Activated CD8-positive, alpha-beta memory T cell treated with anti-CD3 and anti-CD28 coated beads, Interleukin-2, amount 10 ng/mL, durations not matched to agents 7 days and 5 days (primary cell): ENCODE results near the gene DACT2. TPM values are rescaled to one million over a fixed set of nuclear protein-coding genes. Genes with fewer than 3 reads are reported as not detected.
"Not testable (repeated sequence)": the region's sequence is repeated elsewhere in the genome, so short reads cannot be mapped to it uniquely, and the experiment has no call there.

Experiments
- ATAC-seq: fragments of 150-1000 bp; cut with Tn5 transposase; one replicate; pipeline ENCODE4 v1.10.0; 2021; ENCODE audit warnings: moderate library complexity
- CTCF ChIA-PET: fragments of 350-600 bp; sonication (Branson Sonifier 250); formaldehyde crosslinking; loops from one replicate; lab custom pipeline; 2021; ENCODE audit warnings: antibody characterized with exemption; lab: Charles Lee
- DNase-seq: peaks from one replicate; pipeline ENCODE4 v3.0.0-alpha.2; 2020
- H3K27ac Mint-ChIP-seq: one replicate; pipeline ENCODE4 v1.8.0; 2021; ENCODE audit warnings: mild to moderate bottlenecking, mixed read lengths
- H3K27me3 Mint-ChIP-seq: one replicate; pipeline ENCODE4 v1.8.0; 2021; ENCODE audit warnings: mixed read lengths
- H3K36me3 Mint-ChIP-seq: one replicate; pipeline ENCODE4 v1.8.0; 2021; ENCODE audit warnings: mild to moderate bottlenecking, mixed read lengths
- H3K4me1 Mint-ChIP-seq: one replicate; pipeline ENCODE4 v1.8.0; 2021; ENCODE audit warnings: mixed read lengths
- H3K4me3 Mint-ChIP-seq: one replicate; pipeline ENCODE4 v1.8.0; 2021; ENCODE audit warnings: mild to moderate bottlenecking, moderate library complexity, mixed read lengths
- H3K9me3 Mint-ChIP-seq: one replicate; pipeline ENCODE4 v1.8.0; 2022; ENCODE audit warnings: low read depth, mixed read lengths
- total RNA-seq, 2 experiments: library from RNA; stranded (reverse); gene quantifications; one replicate each; pipeline ENCODE4 v1.2.3, GENCODE V29; 2021

Gene DACT2
- total RNA-seq, 2 experiments from 2014 or later = 0.91 TPM; not detected in 1

DNA sequence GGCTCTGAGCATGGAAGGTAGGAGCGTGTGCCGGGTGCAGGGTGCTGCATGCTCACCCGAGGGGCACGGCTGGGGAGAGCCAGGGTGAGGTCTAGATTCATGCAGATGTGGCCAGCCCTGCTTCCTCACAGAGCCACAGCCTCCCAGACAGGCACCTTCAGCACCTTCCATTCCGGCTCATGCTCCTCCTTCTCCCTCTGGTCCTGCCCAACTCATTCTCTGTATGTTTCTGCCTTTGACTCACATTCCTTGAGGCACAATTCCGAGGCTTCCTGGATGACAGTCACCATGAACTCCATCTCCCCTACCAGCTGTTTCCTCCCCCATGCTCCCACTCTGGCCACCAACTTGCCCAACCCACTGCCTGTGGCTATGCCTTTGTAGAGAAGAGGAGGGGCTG lies 35.4 kb downstream of the DACT2 start:
- Mint-ChIP-seq H3K36me3 (no peaks in the 10 kb centered on the region), H3K27me3 (peaks cover 5% of the 10 kb centered on the region), H3K9me3 (peaks cover 3% of the 10 kb centered on the region), H3K4me1 (peaks cover 3% of the 10 kb centered on the region), H3K4me3 (no peak overlapping the region), H3K27ac (no peak overlapping the region)
- ATAC-seq (no peak), DNase-seq (no peak)
- CTCF ChIA-PET = no interaction called here

DNA sequence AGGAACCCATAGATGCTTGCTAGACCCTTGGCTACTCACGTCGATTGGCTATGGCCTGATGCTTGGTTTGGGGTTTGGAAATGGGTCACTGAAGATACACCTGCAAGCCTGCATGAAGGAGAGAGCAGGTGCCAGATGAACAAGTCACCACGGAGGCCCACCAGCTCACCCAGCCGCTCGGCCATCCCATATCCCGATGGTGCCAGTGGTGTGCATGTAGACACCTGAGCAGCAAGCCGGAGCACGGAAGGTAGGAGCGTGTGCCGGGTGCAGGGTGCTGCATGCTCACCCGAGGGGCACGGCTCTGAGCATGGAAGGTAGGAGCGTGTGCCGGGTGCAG lies 35.9 kb downstream of the DACT2 start:
- Mint-ChIP-seq H3K4me1 (peaks cover 3% of the 10 kb centered on the region), H3K4me3 (no peak overlapping the region), H3K27ac (no peak overlapping the region), H3K36me3 (no peaks in the 10 kb centered on the region), H3K9me3 (peaks cover 3% of the 10 kb centered on the region), H3K27me3 (peaks cover 5% of the 10 kb centered on the region)
- no peak for ATAC-seq
- CTCF ChIA-PET = no interaction called here
- no peak for DNase-seq

DNA sequence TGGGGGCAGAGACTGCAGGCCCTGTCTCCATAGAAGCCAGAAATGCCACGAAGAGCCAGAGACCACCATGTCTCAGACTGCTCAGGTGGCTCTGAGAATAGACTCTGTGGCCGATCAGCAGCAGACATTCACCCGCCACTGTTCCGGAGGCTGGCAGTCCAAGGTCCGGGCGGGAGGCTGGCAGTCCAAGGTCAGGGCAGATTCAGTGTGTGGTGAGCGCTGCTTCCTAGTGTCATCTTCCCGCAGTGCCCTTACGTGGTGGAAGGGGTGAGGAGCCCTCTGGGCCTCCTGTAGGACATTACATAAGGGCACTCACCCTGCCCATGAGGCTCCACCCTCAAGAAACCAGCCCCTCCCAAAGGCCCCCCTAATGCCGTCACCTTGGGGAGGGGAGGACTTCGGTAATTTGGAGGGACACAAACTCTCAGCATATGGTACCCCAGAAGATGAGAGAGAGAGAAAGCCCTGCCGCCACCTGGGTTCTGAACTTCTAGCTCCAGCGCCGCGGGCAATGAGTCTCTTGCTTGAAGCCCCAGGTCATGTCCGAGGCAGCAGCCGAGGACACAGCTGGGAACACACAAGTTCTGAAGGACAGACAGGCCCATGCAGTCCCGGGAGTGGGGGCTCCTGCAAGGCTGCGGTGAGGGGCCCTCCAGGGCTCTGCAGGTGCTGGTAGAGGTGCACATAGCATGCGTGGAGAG lies 36.4 kb downstream of the DACT2 start:
- Mint-ChIP-seq H3K4me1 (peaks cover 3% of the 10 kb centered on the region), H3K27ac (no peak overlapping the region), H3K27me3 (peaks cover 3% of the 10 kb centered on the region), H3K9me3 (peaks cover 3% of the 10 kb centered on the region), H3K36me3 (no peaks in the 10 kb centered on the region), H3K4me3 (no peak overlapping the region)
- no peak for ATAC-seq
- CTCF ChIA-PET = no interaction called here
- DNase-seq = no peak

DNA sequence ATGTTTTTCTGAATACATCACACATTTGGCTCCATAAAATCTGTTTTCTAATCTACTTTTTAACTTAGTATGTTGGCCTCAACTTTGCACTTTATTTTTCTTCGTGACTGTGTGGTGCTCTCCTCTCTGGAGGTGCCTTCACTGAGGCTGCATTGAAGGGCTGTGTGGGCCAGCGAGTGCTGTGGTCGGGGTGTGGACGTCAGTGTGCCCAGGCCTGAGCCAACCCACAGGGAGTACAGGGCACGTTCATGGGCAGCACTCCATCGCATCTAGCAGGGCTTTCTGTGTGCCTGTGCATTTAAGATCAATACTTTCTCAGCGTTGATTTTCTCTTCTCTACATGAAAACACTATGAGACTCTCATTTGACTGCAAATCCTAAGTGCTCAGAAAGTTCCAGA lies 37.8 kb downstream of the DACT2 start:
- CTCF ChIA-PET = no interaction called here

DNA sequence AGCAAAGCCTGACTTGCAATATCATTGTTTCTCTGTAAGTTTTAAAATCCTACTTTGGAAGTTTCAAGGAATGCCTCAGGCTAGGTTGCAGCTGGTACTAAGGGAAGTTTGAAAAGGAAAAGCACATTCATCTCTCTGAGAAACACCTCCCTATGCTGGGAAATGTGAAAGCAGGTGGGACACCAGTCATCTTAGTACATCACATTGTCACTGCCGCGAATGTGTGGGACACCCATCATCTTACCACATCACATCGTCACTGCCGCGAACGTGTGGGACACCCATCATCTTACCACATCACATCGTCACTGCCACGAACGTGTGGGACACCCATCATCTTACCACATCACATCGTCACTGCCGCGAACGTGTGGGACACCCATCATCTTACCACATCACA lies 38.3 kb downstream of the DACT2 start:
- H3K9me3 Mint-ChIP-seq, ATAC-seq, H3K27me3 Mint-ChIP-seq, DNase-seq, H3K4me3 Mint-ChIP-seq, H3K4me1 Mint-ChIP-seq, H3K27ac Mint-ChIP-seq, CTCF ChIA-PET, H3K36me3 Mint-ChIP-seq: not testable (repeated sequence)

More for the DNA sequence above, 37.8 kb downstream of the DACT2 start:
- Mint-ChIP-seq H3K9me3 (peaks cover 5% of the 10 kb centered on the region), H3K4me3 (no peak overlapping the region), H3K27me3 (no peaks in the 10 kb centered on the region), H3K27ac (no peak overlapping the region), H3K4me1 (no peaks in the 10 kb centered on the region), H3K36me3 (no peaks in the 10 kb centered on the region)
- ATAC-seq = no peak
- no peak for DNase-seq

DNA sequence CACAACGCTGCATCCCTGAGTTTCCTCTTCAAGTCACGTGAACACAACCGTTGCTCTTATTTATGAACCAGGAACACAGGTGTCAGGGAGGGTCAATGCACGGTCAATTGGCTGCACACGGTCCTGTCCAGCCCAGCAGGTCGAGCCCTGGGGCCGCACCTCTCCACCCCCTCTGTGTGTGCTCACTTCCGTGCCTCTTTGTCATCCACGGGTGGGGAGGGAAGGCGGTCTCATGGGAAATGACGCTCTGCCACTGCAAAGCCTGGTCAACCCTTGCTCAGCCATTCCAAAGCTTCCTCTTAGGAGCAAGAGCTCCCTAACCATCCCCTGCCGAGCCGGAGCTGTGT lies 38.7 kb downstream of the DACT2 start:
- Mint-ChIP-seq H3K36me3 (no peaks in the 10 kb centered on the region), H3K27me3 (no peaks in the 10 kb centered on the region), H3K4me1 (no peaks in the 10 kb centered on the region), H3K27ac (no peak overlapping the region), H3K4me3 (no peak overlapping the region), H3K9me3 (peaks cover 5% of the 10 kb centered on the region)
- CTCF ChIA-PET = no interaction called here
- DNase-seq (no peak), ATAC-seq (no peak)

DNA sequence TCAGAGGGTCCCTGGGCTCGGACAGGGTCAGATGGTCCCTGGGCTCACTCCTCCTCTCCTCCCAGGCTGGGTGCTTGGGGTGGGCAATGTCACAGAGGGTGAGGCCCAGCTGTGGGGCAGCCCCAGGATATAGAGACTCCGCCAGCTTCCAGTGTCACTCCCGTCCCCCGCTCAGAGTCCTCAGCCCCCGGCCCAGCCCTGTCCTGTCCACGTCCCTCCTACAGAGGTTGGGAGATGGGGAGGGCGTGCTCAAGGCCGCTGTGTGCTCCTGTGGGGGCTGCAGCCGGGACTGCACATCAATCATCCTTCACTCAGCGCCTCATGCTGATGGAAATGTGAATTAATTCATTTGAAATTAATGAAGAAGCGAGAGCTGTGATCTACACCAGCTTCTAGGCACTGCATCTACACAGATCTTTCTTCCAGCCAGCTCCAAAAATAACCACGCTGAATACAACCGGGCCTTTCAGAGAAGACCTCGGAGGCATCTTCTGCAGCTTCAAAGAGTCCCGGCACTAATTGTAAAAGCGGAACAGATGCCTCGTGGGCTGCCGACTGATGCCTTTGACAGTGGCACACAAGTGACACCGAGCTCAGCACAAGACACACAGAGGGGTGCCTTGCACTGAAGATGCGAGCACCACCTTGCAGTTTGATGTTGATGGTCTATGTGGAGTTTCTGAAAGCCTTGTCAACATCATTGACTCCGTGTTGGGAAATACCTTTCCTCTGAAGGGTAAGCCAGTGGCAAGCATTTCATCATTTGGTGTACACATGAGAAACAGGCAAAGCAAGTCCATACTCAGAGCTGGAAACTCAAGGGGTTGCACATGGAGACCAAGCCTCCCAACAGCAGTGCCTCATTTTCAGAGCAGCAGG lies 39.3 kb downstream of the DACT2 start:
- Mint-ChIP-seq H3K4me3 (no peak overlapping the region), H3K36me3 (no peaks in the 10 kb centered on the region), H3K27me3 (no peaks in the 10 kb centered on the region), H3K27ac (no peak overlapping the region), H3K9me3 (peaks cover 5% of the 10 kb centered on the region), H3K4me1 (no peaks in the 10 kb centered on the region)
- CTCF ChIA-PET = no interaction called here
- ATAC-seq (no peak), DNase-seq (no peak)

DNA sequence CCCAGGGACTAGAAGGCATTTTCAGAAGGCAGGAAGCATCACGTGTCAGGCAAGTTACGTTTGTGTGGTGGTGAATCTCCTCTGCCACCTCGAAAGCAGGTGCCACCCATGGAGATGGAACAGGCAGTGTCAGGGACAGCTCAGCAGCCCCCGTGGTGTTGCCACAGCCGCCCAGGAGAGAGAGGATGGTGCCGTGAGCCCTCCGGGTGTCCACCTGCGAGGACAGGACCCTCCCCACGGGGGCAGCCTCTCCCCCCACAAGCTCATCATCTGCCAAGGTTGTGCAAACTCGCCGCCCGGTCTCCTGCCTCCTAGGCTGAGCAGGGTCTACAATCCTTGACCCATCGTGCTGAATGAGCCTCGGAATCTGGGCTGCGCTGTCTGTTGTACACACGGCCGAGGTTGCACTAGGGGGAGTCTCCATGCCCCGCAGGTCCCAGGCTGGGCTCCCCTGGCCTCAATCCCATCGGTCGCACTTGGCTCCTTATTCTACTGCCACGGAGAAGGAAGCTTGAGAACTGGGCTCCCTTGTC lies 40.1 kb downstream of the DACT2 start:
- DNase-seq (no peak), ATAC-seq (no peak)
- no peak overlapping the region for H3K27ac Mint-ChIP-seq
- H3K4me3 Mint-ChIP-seq = no peak overlapping the region
- CTCF ChIA-PET = no interaction called here
- H3K27me3 Mint-ChIP-seq = no peaks in the 10 kb centered on the region
- H3K9me3 Mint-ChIP-seq = peaks cover 5% of the 10 kb centered on the region
- H3K4me1 Mint-ChIP-seq = no peaks in the 10 kb centered on the region
- H3K36me3 Mint-ChIP-seq = no peaks in the 10 kb centered on the region

DNA sequence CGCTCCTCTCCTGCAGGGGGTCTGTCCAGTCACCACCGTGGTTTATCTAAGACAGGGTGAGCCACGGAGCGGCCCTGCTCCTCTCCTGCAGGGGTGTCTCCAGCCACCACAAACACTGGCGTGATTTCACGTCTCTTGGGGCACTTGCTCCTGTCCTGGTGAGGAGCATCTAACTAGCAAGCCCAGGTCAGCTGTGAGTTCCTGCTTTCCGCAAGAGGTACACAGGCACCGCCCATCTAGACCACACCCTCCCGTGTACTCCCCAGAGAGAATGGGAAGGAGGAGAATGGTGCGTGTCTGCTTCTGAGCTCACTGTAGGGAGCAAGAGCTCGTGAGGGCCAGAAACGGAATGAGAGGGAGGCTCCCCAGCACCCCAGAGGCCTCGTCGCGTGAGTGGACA lies 40.7 kb downstream of the DACT2 start:
- DNase-seq = no peak
- CTCF ChIA-PET = no interaction called here
- Mint-ChIP-seq H3K27ac (no peak overlapping the region), H3K4me1 (no peaks in the 10 kb centered on the region), H3K4me3 (no peak overlapping the region), H3K27me3 (no peaks in the 10 kb centered on the region), H3K9me3 (peaks cover 5% of the 10 kb centered on the region), H3K36me3 (no peaks in the 10 kb centered on the region)
- ATAC-seq = no peak

DNA sequence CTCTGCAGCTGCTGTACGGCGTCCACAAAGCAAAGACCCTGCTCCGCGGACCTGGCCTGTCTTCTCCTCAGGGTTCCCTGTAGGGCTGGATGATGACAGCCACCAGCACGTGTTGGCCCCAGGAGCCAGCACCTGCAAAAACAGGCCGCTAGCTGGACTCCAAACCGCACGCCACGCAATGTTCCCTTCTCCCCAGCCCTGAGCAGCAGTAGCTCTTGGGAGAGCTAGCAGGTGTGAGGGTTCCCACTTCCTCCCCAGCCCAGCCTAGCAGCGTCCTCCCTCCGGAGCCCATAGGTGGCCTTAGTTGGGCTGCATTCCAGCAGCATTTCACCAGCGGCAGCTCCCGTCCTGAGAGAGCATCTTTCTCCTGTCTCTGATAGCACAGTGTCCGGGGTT lies 42.3 kb downstream of the DACT2 start:
- CTCF ChIA-PET = no interaction called here
- peaks cover 2% of the 10 kb centered on the region for H3K27me3 Mint-ChIP-seq
- no peaks in the 10 kb centered on the region for H3K36me3 Mint-ChIP-seq
- H3K27ac Mint-ChIP-seq = no peak overlapping the region
- no peak for ATAC-seq
- H3K4me1 Mint-ChIP-seq = no peaks in the 10 kb centered on the region
- no peak for DNase-seq
- H3K4me3 Mint-ChIP-seq = no peak overlapping the region
- H3K9me3 Mint-ChIP-seq = peaks cover 5% of the 10 kb centered on the region

DNA sequence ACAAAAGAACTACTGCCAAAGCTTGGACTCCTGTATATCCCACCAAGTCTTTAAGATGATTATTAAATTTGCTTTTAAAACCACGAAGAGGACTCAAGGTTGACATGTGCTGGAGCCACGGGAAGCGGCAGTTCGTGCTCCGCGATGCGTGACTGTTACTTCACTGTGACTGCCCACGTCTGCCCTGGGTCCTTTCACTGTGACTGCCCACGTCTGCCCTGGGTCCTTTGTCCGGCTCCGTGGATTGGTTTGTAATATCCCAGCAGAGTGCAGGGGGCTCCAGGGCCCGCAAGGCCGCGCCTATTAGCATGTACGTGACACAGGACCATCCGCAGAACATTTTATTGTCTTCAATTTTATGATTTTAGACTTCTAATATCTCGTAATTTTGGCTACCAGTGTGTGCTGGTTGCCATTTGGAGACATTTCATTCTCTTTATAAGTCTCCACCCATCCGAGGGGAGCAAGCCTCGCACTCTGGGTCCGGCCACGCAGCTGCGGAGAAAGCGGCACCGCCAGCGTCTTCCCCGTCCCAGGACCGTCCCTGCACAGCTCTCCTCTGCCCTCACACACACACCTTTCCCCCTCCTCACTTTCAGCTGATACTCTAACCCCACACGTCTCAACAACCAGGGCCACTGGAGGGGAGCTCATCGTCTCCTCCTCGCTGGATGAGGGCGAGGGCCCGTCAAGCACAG lies 42.9 kb downstream of the DACT2 start:
- Mint-ChIP-seq H3K36me3 (no peaks in the 10 kb centered on the region), H3K27ac (no peak overlapping the region), H3K27me3 (peaks cover 2% of the 10 kb centered on the region), H3K4me1 (no peaks in the 10 kb centered on the region), H3K4me3 (no peak overlapping the region), H3K9me3 (peaks cover 3% of the 10 kb centered on the region)
- no peak for DNase-seq
- CTCF ChIA-PET = no interaction called here
- no peak for ATAC-seq

DNA sequence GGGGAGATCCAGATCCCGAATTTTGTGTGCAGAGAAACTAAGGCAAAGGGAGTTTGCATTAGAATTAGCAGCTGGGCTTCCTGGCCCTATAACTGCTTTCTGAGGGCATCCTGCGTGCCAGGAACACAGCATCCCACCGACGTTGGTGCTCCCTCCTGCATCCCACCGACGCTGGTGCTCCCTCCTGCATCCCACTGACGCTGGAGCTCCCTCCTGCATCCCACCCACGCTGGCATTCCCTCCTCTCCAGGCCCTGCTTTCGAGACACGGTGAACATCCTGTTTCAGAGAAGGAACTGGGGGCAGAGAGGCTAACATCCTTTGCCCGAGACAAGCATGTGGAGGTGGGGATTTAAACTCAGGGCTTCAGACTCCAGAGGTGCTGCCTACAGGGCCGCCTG lies 44.4 kb downstream of the DACT2 start:
- ATAC-seq = no peak
- Mint-ChIP-seq H3K9me3 (peaks cover 6% of the 10 kb centered on the region), H3K4me1 (no peaks in the 10 kb centered on the region), H3K36me3 (no peaks in the 10 kb centered on the region), H3K4me3 (no peak overlapping the region), H3K27ac (no peak overlapping the region), H3K27me3 (peaks cover 2% of the 10 kb centered on the region)
- no peak for DNase-seq
- CTCF ChIA-PET = no interaction called here

DNA sequence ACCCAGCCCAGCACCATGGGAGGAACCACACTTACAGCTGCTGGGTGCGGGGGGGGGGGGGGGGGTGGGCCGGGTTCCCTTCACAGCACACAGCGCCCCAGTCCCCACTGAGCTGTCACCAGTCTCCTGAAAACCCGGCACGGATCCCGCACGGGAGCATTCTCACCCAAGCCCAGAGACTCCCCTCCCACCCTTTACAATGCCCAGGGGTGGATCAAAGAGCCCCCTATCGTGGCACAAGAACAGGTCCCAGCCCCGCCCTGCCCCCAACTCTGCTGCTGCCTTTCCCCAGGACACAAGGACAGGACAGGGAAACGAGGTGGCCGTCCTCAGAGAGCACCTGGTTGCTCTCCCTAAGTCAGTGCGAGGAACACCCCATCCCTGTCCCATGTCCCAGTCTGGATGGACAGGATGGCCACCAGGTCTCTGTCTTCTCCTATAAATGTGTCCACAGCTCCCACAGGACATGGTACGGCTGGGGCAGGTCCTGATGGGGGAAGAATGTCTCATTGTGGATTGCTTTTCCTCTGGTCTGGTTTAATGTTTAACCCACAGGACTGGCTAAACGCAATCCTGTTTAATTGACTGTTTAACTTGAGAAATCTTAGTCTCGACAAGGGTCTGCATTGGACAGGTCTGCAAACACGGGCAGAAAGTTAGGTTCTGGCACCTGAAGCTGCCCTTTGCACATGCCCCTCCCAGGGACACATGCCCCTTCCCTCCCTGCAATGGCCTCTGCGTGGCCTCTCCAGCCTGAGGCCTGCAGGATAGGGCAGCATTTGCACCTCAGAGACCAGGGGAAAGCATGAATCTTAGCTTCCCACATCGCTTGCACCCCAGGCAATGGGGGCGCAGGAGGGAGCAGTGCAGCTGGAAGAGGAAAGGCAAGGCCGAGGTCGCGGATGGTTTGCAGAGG lies 45.3 kb downstream of the DACT2 start:
- peaks cover 6% of the 10 kb centered on the region for H3K9me3 Mint-ChIP-seq

More for the DNA sequence above, 45.3 kb downstream of the DACT2 start:
- CTCF ChIA-PET = interaction anchor here (0.9 kb wide), 1 partner anchor 9 kb away, joined by 3 read pairs; no protein-coding TSS in a partner anchor
- Mint-ChIP-seq H3K36me3 (no peaks in the 10 kb centered on the region), H3K4me1 (no peaks in the 10 kb centered on the region), H3K27ac (no peak overlapping the region), H3K27me3 (peaks cover 2% of the 10 kb centered on the region), H3K4me3 (no peak overlapping the region)
- ATAC-seq (no peak), DNase-seq (no peak)
